Breast epithelium (tissue), 4 donors: ENCODE data around the gene DIP2B. TPM values are rescaled to one million over a fixed set of nuclear protein-coding genes. Genes with fewer than 3 reads are reported as not detected.
A peak's percentile ranks its signal among the peaks of the same experiment; 100 is the strongest.

Experiments
- DNase-seq, 2 donors: peaks; one replicate each; pipeline ENCODE4 v3.0.0-alpha.2; 2019; ENCODE audit warnings: low spot score in 2 of 2
- H3K27ac ChIP-seq, 2 donors: fragments of 200-600 bp; sonication (generic) in 1 of 2; one replicate each; pipeline ENCODE4 v1.5.1; 2016 to 2019; ENCODE audit warnings: mild to moderate bottlenecking in 1 of 2
- H3K27me3 ChIP-seq, 2 donors: fragments of 200-600 bp; sonication (generic) in 1 of 2; one replicate each; pipeline versions ENCODE4 v1.5.1 to v1.6.0; 2017 to 2019; ENCODE audit warnings: control low read depth in 1 of 2, mild to moderate bottlenecking in 1 of 2
- H3K36me3 ChIP-seq: fragments of 200-600 bp; one replicate; pipeline ENCODE4 v1.5.1; 2019
- H3K4me1 ChIP-seq, 2 donors: fragments of 200-600 bp; sonication (generic); one replicate each; pipeline ENCODE4 v1.5.1; 2016 to 2019; ENCODE audit warnings: control low read depth in 1 of 2
- H3K4me3 ChIP-seq, 3 donors: fragments of 200-600 bp; sonication (generic); 1 replicate in 2 of 3; 2 replicates in 1 of 3; pipeline ENCODE4 v1.5.1; 2016 to 2019; ENCODE audit warnings: mild to moderate bottlenecking in 3 of 3, moderate library complexity in 2 of 3
- H3K9me3 ChIP-seq, 2 donors: fragments of 200-600 bp; sonication (generic) in 1 of 2; one replicate each; pipeline ENCODE4 v1.5.1; 2016 to 2019; ENCODE audit warnings: control low read depth in 1 of 2
- CTCF ChIP-seq, 3 donors: fragments of 450-650 bp; IDR thresholded peaks; one replicate each; pipeline ENCODE4 v1.5.1; 2016 to 2017; ENCODE audit warnings: antibody characterized with exemption in 3 of 3, mild to moderate bottlenecking in 3 of 3, moderate library complexity in 3 of 3
- POLR2A ChIP-seq: fragments of 450-650 bp; IDR thresholded peaks from one replicate; pipeline ENCODE4 v1.6.1; 2016; ENCODE audit warnings: antibody characterized with exemption, mild to moderate bottlenecking, moderate library complexity
- POLR2AphosphoS5 ChIP-seq, 3 donors: sonication (generic); formaldehyde crosslinking; IDR thresholded peaks; one replicate each; pipeline ENCODE4 v1.6.1; 2017; ENCODE audit warnings: antibody characterized with exemption in 3 of 3
- intact Hi-C: fragments of 100-400 bp; cut with DNase I; formaldehyde crosslinking; loops from one replicate; pipeline ENCODE4 v1.15.1; 2023; ENCODE audit warnings: low total_unique reads
- total RNA-seq, 3 donors: library from RNA; depleted of rRNA; stranded (reverse); fragments of >200 nt; gene quantifications; one replicate each; pipeline ENCODE4 v1.1.0, GENCODE V29; 2016

Gene DIP2B
- total RNA-seq, 3 donors from 2014 or later: 26.6 to 44.8 (median 33.4) TPM

GRCh38 chr12:50786498-50787231 lies 281.9 kb downstream of the DIP2B start:
- Histone ChIP-seq H3K4me1 (no peaks in the 10 kb centered on the region), H3K4me3 (no peak overlapping the region), H3K27ac (peak overlapping the region in 1 of 2 donors; percentile 56), H3K36me3 (no peaks in the 10 kb centered on the region), H3K9me3 (no peaks in the 10 kb centered on the region), H3K27me3 (no peaks in the 10 kb centered on the region)
- TF ChIP-seq POLR2A (no peak), POLR2AphosphoS5 (IDR thresholded peaks at IDR 0.05) (no peak), CTCF (IDR thresholded peaks at IDR 0.05) (no peak)
- intact Hi-C loops: no loop called here
- DNase-seq: no peak

DNA sequence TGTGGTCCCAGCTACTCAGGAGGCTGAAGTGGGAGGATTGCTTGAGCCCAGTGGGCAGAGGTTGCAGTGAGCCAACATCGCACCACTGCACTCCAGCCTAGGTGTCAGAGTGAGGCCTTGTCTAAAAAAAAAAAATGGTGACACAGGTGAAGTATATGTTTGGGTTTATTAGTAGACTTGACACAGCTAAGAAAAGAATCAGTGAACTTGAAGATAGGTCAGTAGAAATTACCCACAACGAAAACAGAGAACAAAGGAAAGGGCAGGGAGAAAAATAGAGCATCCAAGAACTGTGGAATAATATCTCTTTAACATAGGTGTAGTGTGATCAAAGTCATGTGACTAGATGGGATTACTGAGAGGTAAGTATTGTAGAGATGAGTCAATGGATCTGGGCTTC lies 282.8 kb downstream of the DIP2B start:
- H3K27me3 ChIP-seq: no peaks in the 10 kb centered on the region
- H3K4me3 ChIP-seq: no peak overlapping the region
- no peak for DNase-seq
- no peaks in the 10 kb centered on the region for H3K4me1 ChIP-seq
- TF ChIP-seq POLR2AphosphoS5 (IDR thresholded peaks at IDR 0.05) (no peak), POLR2A (no peak), CTCF (IDR thresholded peaks at IDR 0.05) (no peak)
- H3K36me3 ChIP-seq: no peaks in the 10 kb centered on the region
- intact Hi-C loops: no loop called here
- H3K27ac ChIP-seq: peak overlapping the region in 1 of 2 donors; percentile 56
- H3K9me3 ChIP-seq: no peaks in the 10 kb centered on the region

- H3K4me3 ChIP-seq: no peak overlapping the region
- no peak for TF ChIP-seq POLR2AphosphoS5 (IDR thresholded peaks at IDR 0.05)
- DNase-seq: no peak
- no peaks in the 10 kb centered on the region for H3K9me3 ChIP-seq
- no peaks in the 10 kb centered on the region for H3K36me3 ChIP-seq
- H3K4me1 ChIP-seq: no peaks in the 10 kb centered on the region
- intact Hi-C loops: no loop called here
- H3K27ac ChIP-seq: no peak overlapping the region
- no peaks in the 10 kb centered on the region for H3K27me3 ChIP-seq
Observed at GRCh38 chr12:50788561-50788960, 283.8 kb downstream of the DIP2B start.

DNA sequence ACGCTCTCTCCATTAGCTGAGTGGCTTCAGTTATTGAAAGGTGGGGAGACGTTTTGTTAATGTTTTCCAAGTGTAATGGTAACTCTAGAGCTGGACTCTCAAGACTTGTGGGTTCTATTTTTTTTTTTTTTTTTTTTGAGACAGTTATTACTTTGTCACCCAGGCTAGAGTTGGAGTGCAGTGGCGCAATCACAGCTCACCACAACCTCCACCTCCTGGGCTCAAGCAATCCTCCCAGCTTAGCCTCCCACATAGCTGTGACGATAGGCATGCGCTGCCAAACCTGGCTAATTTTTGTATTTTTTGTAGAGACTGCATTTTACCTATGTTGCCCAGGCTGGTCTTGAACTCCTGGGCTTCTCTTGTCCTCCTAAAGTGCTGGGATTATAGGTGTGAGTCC lies 285.3 kb downstream of the DIP2B start:
- no peak for DNase-seq
- Histone ChIP-seq H3K4me3 (no peak overlapping the region), H3K36me3 (no peaks in the 10 kb centered on the region), H3K4me1 (no peaks in the 10 kb centered on the region), H3K9me3 (no peaks in the 10 kb centered on the region), H3K27ac (no peak overlapping the region), H3K27me3 (no peaks in the 10 kb centered on the region)
- intact Hi-C loops: loop anchor here (5.0 kb wide), 1 partner anchor 852 kb away; no protein-coding TSS in a partner anchor
- TF ChIP-seq CTCF (IDR thresholded peaks at IDR 0.05) (no peak), POLR2A (no peak), POLR2AphosphoS5 (IDR thresholded peaks at IDR 0.05) (no peak)

Other genes starting within 250 kb of the DIP2B start
- gene LIMA1, start 221.5 kb upstream of the DIP2B start, total RNA-seq: 100 to 1,000 TPM; 128 to 162 (median 156) TPM
- not detected for gene FAM186A, start 108.4 kb upstream of the DIP2B start, total RNA-seq
- 10 to 100 TPM; 34.2 to 61.9 (median 56.3) TPM for gene LARP4, start 104.1 kb upstream of the DIP2B start, total RNA-seq